ENCODE results near the gene NPDC1.

The NPDC1 gene

DNA sequence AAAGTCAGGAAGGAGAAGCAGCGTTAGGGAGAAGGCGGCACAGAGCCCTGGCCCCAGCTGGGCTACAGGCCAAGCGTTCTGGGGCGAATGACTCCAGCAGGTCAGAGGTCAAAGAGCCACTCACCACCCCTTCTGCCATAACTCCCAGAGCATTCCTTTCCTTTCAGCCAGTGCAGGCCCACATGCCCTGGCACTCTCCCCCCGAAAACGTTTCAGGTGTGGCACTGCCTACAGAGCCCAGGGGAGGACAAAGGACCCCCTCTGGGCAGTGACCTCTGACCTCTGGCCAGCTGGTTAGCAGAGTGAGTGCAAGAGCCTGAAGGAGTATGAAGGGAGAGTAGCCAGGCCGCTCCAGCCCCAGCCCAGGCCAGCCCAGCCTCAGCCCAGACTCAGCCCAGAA, 22.8 kb downstream of the NPDC1 start:
- TF ChIP-seq, protein P1, sequence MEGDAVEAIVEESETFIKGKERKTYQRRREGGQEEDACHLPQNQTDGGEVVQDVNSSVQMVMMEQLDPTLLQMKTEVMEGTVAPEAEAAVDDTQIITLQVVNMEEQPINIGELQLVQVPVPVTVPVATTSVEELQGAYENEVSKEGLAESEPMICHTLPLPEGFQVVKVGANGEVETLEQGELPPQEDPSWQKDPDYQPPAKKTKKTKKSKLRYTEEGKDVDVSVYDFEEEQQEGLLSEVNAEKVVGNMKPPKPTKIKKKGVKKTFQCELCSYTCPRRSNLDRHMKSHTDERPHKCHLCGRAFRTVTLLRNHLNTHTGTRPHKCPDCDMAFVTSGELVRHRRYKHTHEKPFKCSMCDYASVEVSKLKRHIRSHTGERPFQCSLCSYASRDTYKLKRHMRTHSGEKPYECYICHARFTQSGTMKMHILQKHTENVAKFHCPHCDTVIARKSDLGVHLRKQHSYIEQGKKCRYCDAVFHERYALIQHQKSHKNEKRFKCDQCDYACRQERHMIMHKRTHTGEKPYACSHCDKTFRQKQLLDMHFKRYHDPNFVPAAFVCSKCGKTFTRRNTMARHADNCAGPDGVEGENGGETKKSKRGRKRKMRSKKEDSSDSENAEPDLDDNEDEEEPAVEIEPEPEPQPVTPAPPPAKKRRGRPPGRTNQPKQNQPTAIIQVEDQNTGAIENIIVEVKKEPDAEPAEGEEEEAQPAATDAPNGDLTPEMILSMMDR (conservative IDR thresholded peaks at IDR 0.05): no peak
- no peak for TF ChIP-seq ZFX (IDR thresholded peaks at IDR 0.05)
- peak overlapping the region; percentile 91 for H3K27ac ChIP-seq

GRCh38 chr9:137022662-137023008, 23.3 kb downstream of the NPDC1 start:
- H3K27ac ChIP-seq: peak overlapping the region; percentile 91
- TF ChIP-seq ZFX (IDR thresholded peaks at IDR 0.05): no peak
- TF ChIP-seq, protein P1 (conservative IDR thresholded peaks at IDR 0.05): no peak

GRCh38 chr9:137021979-137022661, 23.9 kb downstream of the NPDC1 start:
- TF ChIP-seq ZFX (IDR thresholded peaks at IDR 0.05): no peak
- TF ChIP-seq, protein P1 (conservative IDR thresholded peaks at IDR 0.05): no peak
- peak overlapping the region; percentile 91 for H3K27ac ChIP-seq

- H3K27ac ChIP-seq: no peak overlapping the region
- TF ChIP-seq, protein P1 (conservative IDR thresholded peaks at IDR 0.05): no peak
- no peak for TF ChIP-seq ZFX (IDR thresholded peaks at IDR 0.05)
Measured at GRCh38 chr9:137021568-137021978, 24.4 kb downstream of the NPDC1 start.

GRCh38 chr9:137020771-137021567, 25.0 kb downstream of the NPDC1 start:
- H3K27ac ChIP-seq: no peak overlapping the region
- no peak for TF ChIP-seq ZFX (IDR thresholded peaks at IDR 0.05)
- TF ChIP-seq, protein P1 (conservative IDR thresholded peaks at IDR 0.05): no peak

DNA sequence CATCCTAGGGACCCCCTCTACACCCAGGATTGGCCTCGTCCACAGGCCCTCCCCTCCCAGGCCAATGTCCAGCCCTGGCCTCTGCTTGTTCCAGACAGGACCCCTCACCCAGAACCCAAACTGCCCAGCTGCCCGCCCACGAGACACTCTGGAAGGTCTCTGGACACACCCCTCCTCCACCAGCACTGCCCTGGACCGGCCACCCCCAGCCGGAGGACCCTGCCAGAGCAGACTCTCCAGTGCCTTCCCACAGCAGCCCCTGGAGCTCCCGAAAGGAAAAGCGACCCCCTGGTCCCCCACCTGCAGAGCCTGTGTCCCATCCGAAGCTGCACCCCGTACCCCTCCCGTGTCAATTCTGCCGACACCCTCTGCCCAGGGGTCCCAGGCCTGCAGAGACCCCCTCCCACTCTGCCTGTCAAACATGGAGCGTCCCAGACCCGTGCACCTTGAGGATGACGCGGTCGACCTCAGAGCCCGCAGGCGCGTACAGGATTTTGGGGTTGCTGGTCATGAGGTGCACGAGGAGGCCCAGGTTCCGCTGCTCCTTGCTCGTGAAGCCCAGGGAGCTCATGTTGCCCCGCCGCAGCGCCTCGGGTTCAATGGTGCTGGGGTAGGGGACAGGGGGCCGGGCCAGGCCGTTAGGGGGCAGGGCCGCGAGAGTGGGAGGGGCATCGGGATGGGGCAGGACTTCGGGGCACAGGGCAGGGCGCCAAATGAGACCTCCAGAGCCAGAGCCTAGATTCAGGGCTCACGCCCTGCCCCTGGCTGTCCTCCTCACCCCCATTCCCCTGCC, 25.9 kb downstream of the NPDC1 start:
- H3K27ac ChIP-seq: no peak overlapping the region
- TF ChIP-seq ZFX (IDR thresholded peaks at IDR 0.05): no peak
- TF ChIP-seq, protein P1 (conservative IDR thresholded peaks at IDR 0.05): no peak

All from C4-2B (cell line).